HG03103 (cell line): Measurements from ENCODE around the gene FGD5.

ENCODE experiments used
- ATAC-seq: cut with Tn5 transposase; IDR thresholded peaks from one replicate; pipeline ENCODE4 v1.9.1; 2021; ENCODE audit warnings: low read depth; ENCODE audit not compliant: unreplicated experiment

The FGD5 gene

GRCh38 chr3:14848906-14849305 is 30.1 kb downstream of the FGD5 start:
- ATAC-seq = no peak

GRCh38 chr3:14849638-14850230 is 31.0 kb downstream of the FGD5 start:
- no peak for ATAC-seq

- no peak for ATAC-seq
Measured at GRCh38 chr3:14852058-14852594, 33.4 kb downstream of the FGD5 start.

- no peak for ATAC-seq
Measured at GRCh38 chr3:14852717-14853116, 34.0 kb downstream of the FGD5 start.

GRCh38 chr3:14853271-14853951 is 34.6 kb downstream of the FGD5 start:
- ATAC-seq = no peak

- ATAC-seq = no peak
Measured at GRCh38 chr3:14857506-14857905, 38.7 kb downstream of the FGD5 start.

GRCh38 chr3:14858105-14858504 is 39.3 kb downstream of the FGD5 start:
- no peak for ATAC-seq

GRCh38 chr3:14859880-14860279 is 41.1 kb downstream of the FGD5 start:
- ATAC-seq = no peak

- ATAC-seq = no peak
Measured at GRCh38 chr3:14861031-14861430, 42.3 kb downstream of the FGD5 start.

- ATAC-seq = no peak
Measured at GRCh38 chr3:14861446-14862302, 42.9 kb downstream of the FGD5 start.

GRCh38 chr3:14862303-14862660 is 43.5 kb downstream of the FGD5 start:
- no peak for ATAC-seq

GRCh38 chr3:14862661-14863230 is 44.0 kb downstream of the FGD5 start:
- no peak for ATAC-seq

GRCh38 chr3:14863333-14864100 is 44.8 kb downstream of the FGD5 start:
- ATAC-seq = no peak

GRCh38 chr3:14864131-14864530 is 45.4 kb downstream of the FGD5 start:
- no peak for ATAC-seq

- no peak for ATAC-seq
Measured at GRCh38 chr3:14866627-14867026, 47.9 kb downstream of the FGD5 start.

GRCh38 chr3:14867936-14868570 is 49.3 kb downstream of the FGD5 start:
- ATAC-seq = no peak

- ATAC-seq = no peak
Measured at GRCh38 chr3:14869917-14870782, 51.4 kb downstream of the FGD5 start.

GRCh38 chr3:14870783-14871060 is 52.0 kb downstream of the FGD5 start:
- ATAC-seq = no peak
